Esophagus muscularis mucosa (tissue), 4 donors: Measurements from ENCODE around the gene BUB1.

ENCODE experiments used
- CTCF ChIP-seq, 3 experiments: fragments of 200-600 bp in 2 of 3; fragments of 450-650 bp in 1 of 3; sonication (generic) in 2 of 3; IDR thresholded peaks; one replicate each; pipeline ENCODE4 v1.5.1; 2017 to 2019; ENCODE audit warnings: antibody characterized with exemption in 3 of 3, mild to moderate bottlenecking in 2 of 3, moderate library complexity in 1 of 3
- EP300 ChIP-seq: sonication (generic); formaldehyde crosslinking; IDR thresholded peaks from one replicate; pipeline ENCODE4 v1.6.1; 2017; ENCODE audit warnings: antibody characterized with exemption
- POLR2A ChIP-seq: fragments of 450-650 bp; IDR thresholded peaks from one replicate; pipeline ENCODE4 v1.6.1; 2017; ENCODE audit warnings: antibody characterized with exemption, moderate library complexity, mild to moderate bottlenecking, low read depth

GRCh38 chr2:110670826-110671225 lies 7.0 kb downstream of the BUB1 start:
- no peak for TF ChIP-seq CTCF (IDR thresholded peaks at IDR 0.05)
- no peak for TF ChIP-seq POLR2A
- TF ChIP-seq EP300: no peak
